ENCODE data around the gene REPS1. TPM values are rescaled to one million over a fixed set of nuclear protein-coding genes. Genes with fewer than 3 reads are reported as not detected.

The REPS1 gene
- total RNA-seq, 1 experiment from 2014 or later, result 63.4 TPM

GRCh38 chr6:139017227-139017626 is 29.2 kb upstream of the REPS1 start:
- DNase-seq (ENCODE audit: low spot score), result no peak
- Histone ChIP-seq H3K27me3 (replicated peaks; ENCODE audit: insufficient read depth, low read depth, low read length, poor library complexity) (no peaks in the 10 kb centered on the region), H3K4me1 (ENCODE audit: insufficient read depth, low read length, poor library complexity, severe bottlenecking) (no peaks in the 10 kb centered on the region), H3K4me3 (ENCODE audit: low read depth, low read length, poor library complexity, severe bottlenecking) (no peak overlapping the region), H3K27ac (ENCODE audit: low read depth, low read length, poor library complexity, severe bottlenecking) (no peak overlapping the region), H3K36me3 (ENCODE audit: insufficient read depth, low read length, poor library complexity, severe bottlenecking) (no peaks in the 10 kb centered on the region), H3K9me3 (ENCODE audit: low read depth, low read length, poor library complexity, severe bottlenecking) (no peaks in the 10 kb centered on the region)
- no peak for TF ChIP-seq EZH2 (IDR thresholded peaks at IDR 0.05; ENCODE audit: borderline replicate concordance, low read depth, low read length, poor library complexity, severe bottlenecking)
- no peak for TF ChIP-seq CTCF (conservative IDR thresholded peaks at IDR 0.05; ENCODE audit: low read depth, low read length)
- ChIA-PET POLR2A (ENCODE audit: low non-redundant PET) (no interaction called here), CTCF (no interaction called here)
- no TSS peak for BruUV-seq (replicated peaks)
- intact Hi-C loops (cut with micrococcal nuclease; ENCODE audit: unreplicated experiment), result no loop called here

- Histone ChIP-seq H3K4me1 (ENCODE audit: insufficient read depth, low read length, poor library complexity, severe bottlenecking) (no peaks in the 10 kb centered on the region), H3K36me3 (ENCODE audit: insufficient read depth, low read length, poor library complexity, severe bottlenecking) (no peaks in the 10 kb centered on the region), H3K27me3 (replicated peaks; ENCODE audit: insufficient read depth, low read depth, low read length, poor library complexity) (no peaks in the 10 kb centered on the region), H3K9me3 (ENCODE audit: low read depth, low read length, poor library complexity, severe bottlenecking) (no peaks in the 10 kb centered on the region), H3K27ac (ENCODE audit: low read depth, low read length, poor library complexity, severe bottlenecking) (no peak overlapping the region), H3K4me3 (ENCODE audit: low read depth, low read length, poor library complexity, severe bottlenecking) (no peak overlapping the region)
- no TSS peak for BruUV-seq (replicated peaks)
- ChIA-PET POLR2A (ENCODE audit: low non-redundant PET) (no interaction called here), CTCF (no interaction called here)
- TF ChIP-seq EZH2 (IDR thresholded peaks at IDR 0.05; ENCODE audit: borderline replicate concordance, low read depth, low read length, poor library complexity, severe bottlenecking) (no peak), CTCF (conservative IDR thresholded peaks at IDR 0.05; ENCODE audit: low read depth, low read length) (no peak)
- no peak for DNase-seq (ENCODE audit: low spot score)
- intact Hi-C loops (cut with micrococcal nuclease; ENCODE audit: unreplicated experiment), result no loop called here
Measured at GRCh38 chr6:139016337-139017213, 28.5 kb upstream of the REPS1 start.

GRCh38 chr6:139014945-139015344 is 26.9 kb upstream of the REPS1 start:
- BruUV-seq (replicated peaks), result no TSS peak
- Histone ChIP-seq H3K9me3 (ENCODE audit: low read depth, low read length, poor library complexity, severe bottlenecking) (no peaks in the 10 kb centered on the region), H3K27ac (ENCODE audit: low read depth, low read length, poor library complexity, severe bottlenecking) (no peak overlapping the region), H3K36me3 (ENCODE audit: insufficient read depth, low read length, poor library complexity, severe bottlenecking) (no peaks in the 10 kb centered on the region), H3K4me3 (ENCODE audit: low read depth, low read length, poor library complexity, severe bottlenecking) (no peak overlapping the region), H3K27me3 (replicated peaks; ENCODE audit: insufficient read depth, low read depth, low read length, poor library complexity) (no peaks in the 10 kb centered on the region), H3K4me1 (ENCODE audit: insufficient read depth, low read length, poor library complexity, severe bottlenecking) (no peaks in the 10 kb centered on the region)
- CTCF ChIA-PET, result no interaction called here
- DNase-seq (ENCODE audit: low spot score), result no peak
- intact Hi-C loops (cut with micrococcal nuclease; ENCODE audit: unreplicated experiment), result no loop called here
- no peak for TF ChIP-seq EZH2 (IDR thresholded peaks at IDR 0.05; ENCODE audit: borderline replicate concordance, low read depth, low read length, poor library complexity, severe bottlenecking)
- no peak for TF ChIP-seq CTCF (conservative IDR thresholded peaks at IDR 0.05; ENCODE audit: low read depth, low read length)
- POLR2A ChIA-PET (ENCODE audit: low non-redundant PET), result no interaction called here
